GM12801 (cell line): ENCODE data around the gene MYOF.

ENCODE experiments used
- CTCF ChIP-seq: IDR thresholded peaks from one replicate; pipeline ENCODE4 v1.5.1; 2011; ENCODE audit warnings: control low read depth; ENCODE audit not compliant: insufficient read length; ENCODE audit errors: extremely low read depth

Gene MYOF

DNA sequence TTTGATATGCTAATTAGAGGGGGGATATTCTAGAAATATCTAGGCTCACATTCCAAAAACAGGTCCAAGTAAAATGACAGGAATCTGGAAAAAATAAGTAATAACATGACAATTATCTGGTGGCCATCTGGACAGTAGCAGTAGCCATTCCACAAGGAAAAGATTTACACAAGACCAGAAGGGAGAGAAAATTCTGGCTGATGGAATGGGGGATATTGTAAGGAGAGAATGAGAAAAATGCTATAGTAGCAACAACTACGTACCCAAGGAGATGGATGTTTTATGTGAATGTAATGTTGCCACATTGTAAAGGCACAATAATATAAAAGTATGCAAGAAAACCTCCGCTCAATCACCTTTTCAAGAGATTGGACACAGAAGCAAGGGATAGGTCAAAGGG lies 5.4 kb downstream of the MYOF start:
- no peak for TF ChIP-seq CTCF

DNA sequence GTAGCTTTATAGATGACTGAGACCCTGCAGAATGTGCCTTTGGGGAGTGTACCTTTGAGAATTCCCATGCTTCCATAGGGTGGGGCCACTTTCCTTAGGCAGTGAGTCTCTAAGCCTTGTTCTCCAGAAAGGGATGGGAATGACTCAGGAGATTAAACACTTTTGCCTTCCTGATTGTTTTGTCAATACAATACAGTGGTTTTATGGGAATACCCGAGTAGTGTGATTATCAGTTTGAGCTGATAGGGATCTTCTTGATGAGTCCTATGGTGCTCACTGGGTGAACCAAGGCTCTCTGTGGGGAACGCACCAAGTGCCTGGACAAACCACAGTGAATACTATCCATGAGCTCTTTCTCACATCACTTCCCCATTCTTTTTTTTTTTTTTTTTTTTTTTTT lies 6.3 kb downstream of the MYOF start:
- no peak for TF ChIP-seq CTCF

DNA sequence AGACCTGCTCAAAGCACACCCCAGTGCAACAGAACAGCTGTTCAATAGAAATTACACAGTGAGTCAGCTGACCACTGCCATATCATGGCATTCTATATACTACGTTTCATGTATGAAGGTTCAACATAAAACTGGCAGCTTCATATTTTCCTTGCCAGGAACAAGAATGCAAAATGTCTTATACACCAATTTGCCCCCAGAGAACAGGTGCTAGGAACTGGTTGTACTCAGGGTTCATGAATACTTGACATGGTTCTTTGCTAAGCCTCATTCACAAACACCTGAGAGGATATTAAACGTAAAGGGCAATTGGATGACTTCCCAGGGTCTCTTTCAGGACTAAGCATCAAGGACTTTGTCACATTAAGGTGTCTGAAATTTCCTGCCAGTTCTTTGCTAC lies 6.9 kb downstream of the MYOF start:
- TF ChIP-seq CTCF, result no peak

DNA sequence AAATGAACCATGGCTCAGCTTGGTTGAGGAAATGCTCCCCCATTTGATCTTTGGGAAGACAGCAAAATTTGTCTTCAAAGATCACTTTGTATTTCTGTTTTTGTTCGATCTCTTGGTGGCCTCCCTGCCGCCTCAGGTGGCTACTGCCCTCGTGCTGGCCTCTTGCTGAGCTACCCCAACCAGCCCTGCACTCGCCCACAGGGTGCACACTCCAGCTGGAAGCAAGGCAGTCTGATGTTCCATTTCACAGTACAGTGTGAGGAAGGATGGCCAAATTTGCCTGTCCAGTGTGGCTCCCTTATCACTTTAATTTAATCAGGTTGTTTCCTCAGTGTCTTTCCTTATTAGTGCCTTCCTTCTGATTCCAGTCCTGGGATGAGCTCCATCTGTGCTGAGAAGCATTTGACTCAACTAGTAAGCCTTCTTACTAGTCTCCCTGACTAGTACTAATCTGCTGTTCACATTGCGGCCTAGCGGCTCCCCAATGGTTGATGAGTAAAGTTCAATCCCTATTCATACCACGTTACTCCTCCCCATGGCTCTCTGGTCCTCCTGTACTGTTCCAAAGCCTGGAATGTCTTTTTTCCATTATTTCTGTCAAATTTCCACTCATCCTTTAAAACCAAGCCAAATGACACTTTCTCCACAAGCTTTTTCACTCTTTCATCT lies 8.2 kb downstream of the MYOF start:
- TF ChIP-seq CTCF, result no peak

- TF ChIP-seq CTCF, result no peak
These were observed 9.0 kb downstream of the MYOF start for GRCh38 chr10:93473161-93473560.

DNA sequence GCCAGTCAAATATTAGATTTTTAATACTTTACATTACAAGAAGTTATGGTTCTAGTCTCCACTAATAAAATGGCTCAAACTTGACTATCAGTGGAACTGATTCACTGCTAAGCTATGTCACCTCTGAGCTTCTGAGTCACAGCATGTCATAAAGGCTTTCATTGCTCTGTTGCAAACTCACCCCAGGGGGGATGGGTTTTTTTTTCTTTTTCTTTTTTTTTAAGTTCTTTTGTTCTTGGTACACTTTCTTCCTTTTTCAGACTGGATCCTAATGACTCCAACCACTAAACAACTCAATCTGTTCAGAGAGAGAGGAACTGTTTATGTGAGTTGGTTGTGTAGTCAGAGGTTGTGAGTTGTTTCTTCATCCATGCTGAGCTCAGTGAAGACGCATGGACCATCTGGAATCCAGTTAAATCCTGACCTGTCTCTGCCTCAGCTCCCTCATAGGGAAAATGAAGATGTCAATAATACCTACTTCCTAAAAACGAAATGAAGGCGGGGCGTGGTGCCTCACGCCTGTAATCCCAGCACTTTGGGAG lies 11.0 kb downstream of the MYOF start:
- no peak for TF ChIP-seq CTCF

DNA sequence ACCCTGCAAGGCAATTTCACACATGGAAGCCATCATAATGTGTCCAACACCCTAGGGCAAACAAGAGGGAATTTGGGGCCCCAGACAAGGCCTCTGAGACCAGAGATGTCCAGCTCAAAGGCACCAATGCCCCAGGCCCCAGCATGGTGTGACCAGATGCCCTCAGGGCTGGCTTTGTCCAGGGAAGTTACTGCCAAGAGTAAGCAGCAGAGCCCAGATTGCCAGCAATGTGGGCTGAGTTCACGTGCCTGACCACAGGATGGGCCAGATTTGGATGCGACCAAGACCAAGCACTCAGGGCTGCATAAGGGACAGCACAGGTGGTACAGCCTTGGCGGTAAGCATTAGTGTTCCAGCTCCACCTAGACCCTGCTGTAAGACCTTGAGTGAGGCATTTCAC lies 12.7 kb downstream of the MYOF start:
- TF ChIP-seq CTCF, result no peak
